Spleen (tissue), 7 donors: ENCODE data around the gene MALAT1.

Source experiments
- POLR2A ChIP-seq, 3 donors: fragments of 450-650 bp; IDR thresholded peaks; one replicate each; pipeline ENCODE4 v1.5.1; 2017; ENCODE audit warnings: antibody characterized with exemption in 3 of 3, mild to moderate bottlenecking in 1 of 3
- POLR2AphosphoS5 ChIP-seq, 3 donors: sonication (generic); formaldehyde crosslinking; IDR thresholded peaks; one replicate each; pipeline ENCODE4 v1.5.1; 2017; ENCODE audit warnings: antibody characterized with exemption in 3 of 3
- TF ChIP-seq, protein P1 (sequence below), 11 experiments: fragments of 200-600 bp in 7 of 11; fragments of 450-650 bp in 4 of 11; sonication (generic) in 4 of 11; IDR thresholded peaks in 8 of 11; conservative IDR thresholded peaks in 3 of 11; 1 replicate in 7 of 11; 2 replicates in 4 of 11; pipeline versions ENCODE4 v1.4.0 to v1.8.0; 2016 to 2021; ENCODE audit warnings: antibody characterized with exemption in 11 of 11, inconsistent platforms in 4 of 11, mild to moderate bottlenecking in 1 of 11
- donor health status: DM: no; HTN: no; CAD: no; lungs with moderate emphysema.
- donor health status: DM: no; HTN: no; CAD: no.
- donor health status: DM: no; HTN: no; CAD: no.

DNA sequence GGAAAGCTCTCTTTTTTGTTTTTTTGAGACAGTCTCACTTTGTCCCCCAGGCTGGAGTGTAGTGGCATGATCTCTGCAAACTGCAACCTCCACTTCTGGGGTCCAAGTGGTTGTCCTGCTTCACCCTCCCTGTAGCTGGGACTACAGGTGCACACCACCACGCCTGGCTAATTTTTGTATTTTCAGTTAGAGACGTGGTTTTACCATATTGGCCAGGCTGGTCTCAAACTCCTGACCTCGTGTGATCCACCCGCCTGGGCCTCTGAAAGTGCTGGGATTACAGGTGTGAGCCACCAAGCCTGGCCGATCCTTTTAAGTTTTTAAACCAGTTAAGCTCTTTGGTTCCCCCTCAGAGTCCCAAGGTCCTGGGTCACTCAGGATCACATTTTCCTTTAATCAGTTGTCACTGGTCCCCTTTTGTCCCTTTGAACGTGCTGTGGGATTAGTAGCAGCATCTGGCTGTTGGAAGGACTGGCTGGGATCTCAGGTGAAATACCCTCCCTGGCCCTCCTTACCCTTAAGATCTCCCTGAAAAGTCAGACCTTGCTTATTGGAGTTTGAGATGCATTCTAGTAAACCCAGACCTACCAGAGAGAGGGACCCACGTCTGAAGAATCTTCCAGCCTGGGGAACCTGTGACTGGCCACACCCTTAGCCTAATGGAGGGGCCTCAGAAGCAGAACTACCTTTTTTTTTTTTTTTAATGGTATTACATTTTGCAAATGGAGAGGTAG is 8.1 kb downstream of the MALAT1 start:
- TF ChIP-seq, protein P1, sequence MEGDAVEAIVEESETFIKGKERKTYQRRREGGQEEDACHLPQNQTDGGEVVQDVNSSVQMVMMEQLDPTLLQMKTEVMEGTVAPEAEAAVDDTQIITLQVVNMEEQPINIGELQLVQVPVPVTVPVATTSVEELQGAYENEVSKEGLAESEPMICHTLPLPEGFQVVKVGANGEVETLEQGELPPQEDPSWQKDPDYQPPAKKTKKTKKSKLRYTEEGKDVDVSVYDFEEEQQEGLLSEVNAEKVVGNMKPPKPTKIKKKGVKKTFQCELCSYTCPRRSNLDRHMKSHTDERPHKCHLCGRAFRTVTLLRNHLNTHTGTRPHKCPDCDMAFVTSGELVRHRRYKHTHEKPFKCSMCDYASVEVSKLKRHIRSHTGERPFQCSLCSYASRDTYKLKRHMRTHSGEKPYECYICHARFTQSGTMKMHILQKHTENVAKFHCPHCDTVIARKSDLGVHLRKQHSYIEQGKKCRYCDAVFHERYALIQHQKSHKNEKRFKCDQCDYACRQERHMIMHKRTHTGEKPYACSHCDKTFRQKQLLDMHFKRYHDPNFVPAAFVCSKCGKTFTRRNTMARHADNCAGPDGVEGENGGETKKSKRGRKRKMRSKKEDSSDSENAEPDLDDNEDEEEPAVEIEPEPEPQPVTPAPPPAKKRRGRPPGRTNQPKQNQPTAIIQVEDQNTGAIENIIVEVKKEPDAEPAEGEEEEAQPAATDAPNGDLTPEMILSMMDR (IDR thresholded peaks at IDR 0.05 in 8 of 11, conservative IDR thresholded peaks at IDR 0.05 in 3 of 11): no peak
- TF ChIP-seq POLR2A (IDR thresholded peaks at IDR 0.05) (peak in 2 of 3 donors; percentile 0 to 66), POLR2AphosphoS5 (IDR thresholded peaks at IDR 0.05) (peak; percentile 36 to 93 (median 70))
